Naive thymus-derived CD4-positive, alpha-beta T cell (primary cell): ENCODE data around the gene IDH3A. TPM values are rescaled to one million over a fixed set of nuclear protein-coding genes. Genes with fewer than 3 reads are reported as not detected.

Experiments
- ATAC-seq: fragments of 150-1000 bp; cut with Tn5 transposase; 2 replicates; pipeline ENCODE4 v1.10.0; 2021; ENCODE audit warnings: mild to moderate bottlenecking, moderate library complexity
- CTCF ChIA-PET: fragments of 350-600 bp; sonication (Branson Sonifier 250); formaldehyde crosslinking; loops from one replicate; lab custom pipeline; 2021; ENCODE audit warnings: antibody characterized with exemption; lab: Charles Lee
- POLR2A ChIA-PET: fragments of 350-600 bp; sonication (Branson Sonifier 250); formaldehyde crosslinking; loops from one replicate; lab custom pipeline; 2021; ENCODE audit warnings: antibody characterized with exemption, inconsistent platforms; lab: Charles Lee
- DNase-seq, 9 donors: peaks; one replicate each; pipeline versions ENCODE4 v3.0.0 to v3.0.0-alpha.2; 2020 to 2022; ENCODE audit warnings: mixed read lengths in 1 of 9
- H3K27ac ChIP-seq: one replicate; pipeline ENCODE4 v1.7.0; 2013; ENCODE audit warnings: mild to moderate bottlenecking, low read depth, low read length, moderate library complexity
- H3K27me3 ChIP-seq, 2 donors: one replicate each; pipeline ENCODE4 v1.7.0; 2013; ENCODE audit warnings: low read length in 2 of 2, mild to moderate bottlenecking in 2 of 2, moderate library complexity in 2 of 2; ENCODE audit not compliant: control insufficient read depth in 2 of 2, insufficient read depth in 2 of 2
- H3K36me3 ChIP-seq, 3 experiments: 1 replicate in 2 of 3; 2 replicates in 1 of 3; pipeline ENCODE4 v1.7.0; 2013; ENCODE audit warnings: low read length in 3 of 3, mild to moderate bottlenecking in 3 of 3, moderate library complexity in 1 of 3; ENCODE audit not compliant: insufficient read depth in 3 of 3, control insufficient read depth in 2 of 3
- H3K4me1 ChIP-seq, 2 donors: one replicate each; pipeline ENCODE4 v1.7.0; 2013; ENCODE audit warnings: low read length in 2 of 2, mild to moderate bottlenecking in 2 of 2, moderate library complexity in 1 of 2; ENCODE audit not compliant: control insufficient read depth in 2 of 2, insufficient read depth in 2 of 2
- H3K4me3 ChIP-seq: 2 replicates; pipeline ENCODE4 v1.7.0; 2013; ENCODE audit warnings: mild to moderate bottlenecking, low read length
- H3K9me3 ChIP-seq, 3 experiments: 1 replicate in 2 of 3; 2 replicates in 1 of 3; pipeline ENCODE4 v1.7.0; 2013; ENCODE audit warnings: low read length in 3 of 3; ENCODE audit not compliant: control insufficient read depth in 2 of 3
- H3K27ac Mint-ChIP-seq, 9 donors: one replicate each; pipeline ENCODE4 v1.8.0; 2020 to 2022; ENCODE audit warnings: mixed read lengths in 9 of 9, mild to moderate bottlenecking in 8 of 9, moderate library complexity in 5 of 9, inconsistent platforms in 2 of 9
- H3K27me3 Mint-ChIP-seq, 5 donors: one replicate each; pipeline ENCODE4 v1.8.0; 2021 to 2022; ENCODE audit warnings: mixed read lengths in 5 of 5, mild to moderate bottlenecking in 1 of 5
- H3K36me3 Mint-ChIP-seq, 5 donors: one replicate each; pipeline ENCODE4 v1.8.0; 2020 to 2022; ENCODE audit warnings: mixed read lengths in 5 of 5, mild to moderate bottlenecking in 3 of 5, inconsistent platforms in 1 of 5
- H3K4me1 Mint-ChIP-seq, 7 donors: one replicate each; pipeline ENCODE4 v1.8.0; 2020 to 2022; ENCODE audit warnings: mixed read lengths in 7 of 7, mild to moderate bottlenecking in 3 of 7, inconsistent platforms in 1 of 7
- H3K4me3 Mint-ChIP-seq, 10 donors: one replicate each; pipeline ENCODE4 v1.8.0; 2020 to 2022; ENCODE audit warnings: mild to moderate bottlenecking in 10 of 10, mixed read lengths in 10 of 10, moderate library complexity in 6 of 10, inconsistent platforms in 2 of 10
- H3K9me3 Mint-ChIP-seq, 11 donors: one replicate each; pipeline ENCODE4 v1.8.0; 2020 to 2022; ENCODE audit warnings: mixed read lengths in 11 of 11, mild to moderate bottlenecking in 4 of 11, inconsistent platforms in 1 of 11, moderate library complexity in 1 of 11
- intact Hi-C, 2 donors: fragments of 100-400 bp; cut with micrococcal nuclease; formaldehyde crosslinking; loops; one replicate each; pipeline ENCODE4 v1.15.1; 2023
- polyA plus RNA-seq, 2 donors: library from polyadenylated mRNA; unstranded; fragments of 300-500 nt; fragmentation: Illumina TruSeq; gene quantifications; one replicate each; pipeline ENCODE4 v1.2.3, GENCODE V29; 2021
- total RNA-seq, 6 experiments: library from RNA in 5 of 6; stranded (reverse) in 5 of 6; gene quantifications; 1 replicate in 5 of 6; 2 replicates in 1 of 6; pipeline ENCODE4 v1.2.3 and lab custom pipeline; 2021 to 2026

The IDH3A gene
- total and polyA plus RNA-seq, 7 experiments from 2014 or later: 40.5 to 105 (median 57.4) TPM

DNA sequence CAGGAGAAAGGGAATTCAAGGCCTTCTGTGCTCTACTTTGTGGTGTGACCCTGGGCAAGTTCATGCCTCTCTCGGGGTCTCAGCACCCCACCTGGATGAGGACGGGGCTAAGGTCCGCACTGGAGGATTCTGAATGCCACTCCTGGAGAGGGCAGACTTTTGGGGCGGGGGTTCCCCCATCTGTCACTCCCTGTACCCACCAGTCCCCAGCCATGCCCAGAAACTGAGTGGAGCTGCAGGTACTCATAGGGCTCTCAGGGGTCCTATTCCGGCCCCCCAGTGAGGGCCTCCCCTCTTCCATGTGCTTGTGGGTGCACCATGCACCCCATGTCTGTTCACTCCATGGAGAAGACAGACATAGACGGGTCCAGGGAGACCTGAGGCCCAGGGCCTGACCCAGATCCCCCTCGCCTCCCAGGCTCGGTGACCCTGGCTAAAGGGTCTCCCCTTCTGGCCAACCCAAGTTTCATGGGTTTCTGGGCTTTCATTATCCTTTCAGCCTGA is 59.2 kb downstream of the IDH3A start:
- Histone ChIP-seq H3K4me1 (no peaks in the 10 kb centered on the region), H3K27me3 (no peaks in the 10 kb centered on the region), H3K36me3 (no peaks in the 10 kb centered on the region), H3K9me3 (no peaks in the 10 kb centered on the region), H3K4me3 (no peak overlapping the region), H3K27ac (no peak overlapping the region)
- Mint-ChIP-seq H3K9me3 (no peaks in the 10 kb centered on the region), H3K36me3 (no peaks in the 10 kb centered on the region), H3K27me3 (peaks cover 0 to 10% (median 6%) of the 10 kb centered on the region in 5 donors), H3K4me1 (no peaks in the 10 kb centered on the region), H3K27ac (no peak overlapping the region), H3K4me3 (no peak overlapping the region)
- no peak for ATAC-seq
- no peak for DNase-seq
- ChIA-PET POLR2A (no interaction called here), CTCF (no interaction called here)
- intact Hi-C loops: no loop called here

DNA sequence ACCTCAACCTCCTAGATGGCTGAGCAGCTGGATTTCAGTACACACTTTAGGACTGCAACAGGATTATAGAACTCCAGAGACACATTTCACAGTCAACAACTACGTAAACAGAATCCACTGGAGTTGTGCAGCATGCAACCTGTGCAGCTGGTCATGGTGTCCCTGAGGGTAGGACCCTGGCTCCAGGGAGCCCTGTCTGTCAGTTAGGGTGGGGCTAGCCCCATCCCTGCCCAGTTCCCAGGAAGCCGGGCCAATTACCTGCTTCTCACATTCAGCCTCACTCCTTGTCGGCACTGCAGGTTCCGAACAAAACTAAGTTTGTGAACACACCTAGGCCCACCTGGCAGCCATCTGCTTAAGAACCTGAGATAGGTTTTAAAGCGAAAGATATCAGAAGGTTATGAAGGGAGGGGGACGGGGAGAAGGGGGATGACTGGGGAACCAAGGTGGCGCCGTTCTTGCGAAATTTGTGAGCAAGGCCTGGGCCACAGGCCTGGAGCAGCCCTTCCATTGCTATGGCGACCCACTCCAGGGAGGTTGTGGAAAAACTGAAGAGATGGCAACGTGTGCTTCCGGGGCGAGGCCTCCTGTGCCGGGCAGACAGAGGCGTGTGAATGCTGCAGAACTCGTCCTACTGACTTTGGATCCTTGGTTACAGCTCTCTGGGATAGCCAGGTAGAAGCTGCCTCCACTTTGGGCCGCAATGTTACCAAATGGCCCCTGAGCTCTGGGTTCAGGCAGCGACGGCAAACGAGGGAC is 59.9 kb downstream of the IDH3A start:
- Mint-ChIP-seq H3K27ac (no peak overlapping the region), H3K4me1 (no peaks in the 10 kb centered on the region), H3K36me3 (no peaks in the 10 kb centered on the region), H3K4me3 (no peak overlapping the region), H3K9me3 (no peaks in the 10 kb centered on the region), H3K27me3 (peaks cover 0 to 10% (median 6%) of the 10 kb centered on the region in 5 donors)
- ChIA-PET CTCF (interaction anchor here (0.8 kb wide), 1 partner anchor 243 kb away, joined by 3 read pairs; no protein-coding TSS in a partner anchor), POLR2A (no interaction called here)
- no peak for ATAC-seq
- Histone ChIP-seq H3K9me3 (no peaks in the 10 kb centered on the region), H3K27me3 (no peaks in the 10 kb centered on the region), H3K4me1 (no peaks in the 10 kb centered on the region), H3K4me3 (no peak overlapping the region), H3K27ac (no peak overlapping the region), H3K36me3 (no peaks in the 10 kb centered on the region)
- intact Hi-C loops: no loop called here
- peak in 1 of 9 donors; percentile 1 for DNase-seq

DNA sequence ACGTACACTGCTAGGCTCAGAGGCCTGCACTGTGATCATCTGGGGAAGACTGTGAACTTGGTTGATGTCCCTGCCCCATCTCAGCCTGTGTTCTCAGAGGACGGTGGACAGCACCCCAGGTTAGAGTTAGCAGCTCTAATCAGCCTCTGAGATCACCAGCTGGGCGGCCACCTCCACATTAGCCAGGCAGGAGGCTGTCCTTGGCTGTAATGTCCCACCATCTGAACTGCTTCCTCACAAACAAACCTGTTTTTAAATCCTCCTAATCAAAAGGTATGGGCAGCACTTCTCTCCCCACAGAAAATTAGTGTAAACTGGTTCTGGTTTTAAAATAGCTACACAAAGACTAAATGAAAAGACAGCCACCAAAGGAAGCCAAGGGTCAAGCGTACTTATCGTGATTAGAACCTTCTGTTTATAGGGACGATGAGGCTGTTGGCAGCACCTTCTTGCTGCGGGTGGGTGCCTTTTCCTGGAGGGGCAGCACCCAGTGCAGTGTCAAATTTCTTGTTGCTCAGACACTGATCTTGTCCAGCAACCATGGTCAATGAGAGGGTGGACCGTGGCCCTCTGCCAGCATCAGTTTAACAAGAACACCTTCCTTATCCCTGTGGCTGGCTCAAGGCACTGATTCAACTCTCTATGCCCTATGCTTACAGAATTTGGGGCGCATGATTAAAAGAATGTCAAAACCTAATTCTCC is 60.6 kb downstream of the IDH3A start:
- no peak overlapping the region for H3K4me3 Mint-ChIP-seq
- DNase-seq (peak in 1 of 9 donors; percentile 7), ATAC-seq (no peak)
- H3K27ac Mint-ChIP-seq: no peak overlapping the region
- Histone ChIP-seq H3K4me1 (no peaks in the 10 kb centered on the region), H3K27ac (no peak overlapping the region), H3K4me3 (no peak overlapping the region), H3K9me3 (no peaks in the 10 kb centered on the region), H3K27me3 (no peaks in the 10 kb centered on the region), H3K36me3 (no peaks in the 10 kb centered on the region)
- H3K9me3 Mint-ChIP-seq: no peaks in the 10 kb centered on the region
- ChIA-PET POLR2A (no interaction called here), CTCF (interaction anchor here (0.8 kb wide), 1 partner anchor 244 kb away, joined by 3 read pairs; no protein-coding TSS in a partner anchor)
- no peaks in the 10 kb centered on the region for H3K4me1 Mint-ChIP-seq
- peaks cover 0 to 10% (median 7%) of the 10 kb centered on the region in 5 donors for H3K27me3 Mint-ChIP-seq
- intact Hi-C loops: no loop called here
- no peaks in the 10 kb centered on the region for H3K36me3 Mint-ChIP-seq

DNA sequence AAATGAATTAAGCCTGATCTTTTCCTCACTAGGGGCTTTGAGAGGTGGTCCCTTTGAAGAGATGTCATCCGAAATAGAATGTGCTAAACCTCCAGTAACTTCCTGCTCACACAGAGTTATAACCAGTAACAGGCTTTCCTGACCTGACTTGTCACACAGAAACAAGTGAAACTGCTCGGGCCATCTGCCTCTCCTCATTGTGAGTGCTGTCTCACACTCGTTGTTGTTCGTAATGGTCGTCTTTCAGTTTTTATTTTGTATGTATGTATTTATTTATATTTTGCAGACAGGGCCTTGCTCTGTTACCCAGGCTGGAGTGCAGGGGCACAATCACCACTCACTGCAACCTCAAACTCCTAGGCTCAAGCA is 61.2 kb downstream of the IDH3A start:
- DNase-seq: no peak
- CTCF ChIA-PET: no interaction called here

DNA sequence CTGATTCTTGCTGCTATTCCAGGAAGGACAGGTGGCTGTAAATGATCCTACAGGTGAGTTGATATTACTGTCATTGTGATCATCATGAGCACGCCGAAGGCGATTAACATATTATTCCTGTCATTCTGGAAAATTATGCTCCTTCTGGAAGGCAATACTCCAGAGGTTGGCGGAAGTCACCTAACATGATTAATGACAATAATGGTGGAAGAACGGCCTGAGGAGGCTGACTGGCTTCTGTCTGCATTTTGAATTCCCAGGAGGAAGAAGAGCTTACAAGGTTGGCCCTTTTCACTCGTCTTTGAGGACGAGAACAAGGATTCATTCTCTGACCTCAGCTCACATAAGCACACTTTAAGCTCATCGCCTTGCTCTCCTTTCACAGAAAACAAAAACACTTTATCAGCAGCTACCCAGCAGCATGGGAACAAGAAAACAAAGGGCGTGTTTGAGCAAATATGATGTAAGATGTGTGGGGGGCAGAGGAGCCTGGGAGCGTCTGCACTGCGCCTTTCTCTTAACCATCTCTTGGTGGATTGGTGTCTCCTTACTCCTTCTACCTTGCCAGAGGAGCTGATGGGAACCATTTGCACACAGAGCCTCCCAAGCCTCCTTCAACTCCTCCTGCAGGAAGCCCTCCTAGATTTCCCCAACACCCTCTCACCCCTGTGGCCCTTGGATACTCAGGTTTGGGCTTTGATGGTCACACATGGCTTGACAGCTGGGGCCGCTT is 62.2 kb downstream of the IDH3A start:
- no peak for ATAC-seq
- Mint-ChIP-seq H3K4me1 (no peaks in the 10 kb centered on the region), H3K27me3 (peaks cover 0 to 11% (median 10%) of the 10 kb centered on the region in 5 donors), H3K27ac (no peak overlapping the region), H3K9me3 (no peaks in the 10 kb centered on the region), H3K36me3 (no peaks in the 10 kb centered on the region), H3K4me3 (no peak overlapping the region)
- H3K27ac ChIP-seq: no peak overlapping the region
- H3K36me3 ChIP-seq: no peaks in the 10 kb centered on the region
- ChIA-PET POLR2A (interaction anchor here (0.6 kb wide), 1 partner anchor 12 kb away, joined by 3 read pairs; no protein-coding TSS in a partner anchor), CTCF (no interaction called here)
- intact Hi-C loops: no loop called here
- no peaks in the 10 kb centered on the region for H3K9me3 ChIP-seq
- H3K27me3 ChIP-seq: no peaks in the 10 kb centered on the region
- H3K4me3 ChIP-seq: no peak overlapping the region
- no peak for DNase-seq
- no peaks in the 10 kb centered on the region for H3K4me1 ChIP-seq

More for the DNA sequence above, 61.2 kb downstream of the IDH3A start:
- ATAC-seq: no peak
- no peaks in the 10 kb centered on the region for H3K4me1 ChIP-seq
- no peaks in the 10 kb centered on the region for H3K9me3 ChIP-seq
- intact Hi-C loops: no loop called here
- POLR2A ChIA-PET: no interaction called here
- H3K27ac Mint-ChIP-seq: no peak overlapping the region
- H3K4me3 Mint-ChIP-seq: no peak overlapping the region
- H3K27ac ChIP-seq: no peak overlapping the region
- H3K27me3 Mint-ChIP-seq: peaks cover 0 to 11% (median 10%) of the 10 kb centered on the region in 5 donors
- no peaks in the 10 kb centered on the region for H3K9me3 Mint-ChIP-seq
- H3K36me3 Mint-ChIP-seq: no peaks in the 10 kb centered on the region
- H3K4me1 Mint-ChIP-seq: no peaks in the 10 kb centered on the region
- no peaks in the 10 kb centered on the region for H3K36me3 ChIP-seq
- no peaks in the 10 kb centered on the region for H3K27me3 ChIP-seq
- H3K4me3 ChIP-seq: no peak overlapping the region

DNA sequence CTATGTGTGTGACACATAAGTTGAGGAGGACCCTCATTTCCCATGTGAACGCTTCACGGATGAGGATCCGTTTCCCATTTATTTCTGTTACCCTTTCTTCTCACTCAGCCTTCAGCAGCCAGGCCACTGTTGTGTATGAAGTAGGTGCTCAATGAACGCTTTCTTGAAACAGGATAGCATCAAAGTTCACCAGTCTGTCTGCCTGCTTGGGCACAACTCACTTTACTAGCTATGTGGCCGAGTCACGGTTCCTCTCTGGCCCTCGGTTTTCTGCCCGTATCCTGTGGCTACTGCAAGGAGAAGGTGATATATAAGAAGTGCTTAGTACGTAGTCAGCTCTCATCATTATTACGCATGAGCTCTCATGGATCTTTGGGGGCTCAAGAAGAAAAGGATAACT is 62.8 kb downstream of the IDH3A start:
- H3K4me3 Mint-ChIP-seq: no peak overlapping the region
- H3K36me3 ChIP-seq: no peaks in the 10 kb centered on the region
- H3K4me3 ChIP-seq: no peak overlapping the region
- POLR2A ChIA-PET: no interaction called here
- CTCF ChIA-PET: no interaction called here
- ATAC-seq: no peak
- no peaks in the 10 kb centered on the region for H3K27me3 ChIP-seq
- DNase-seq: no peak
- H3K4me1 Mint-ChIP-seq: no peaks in the 10 kb centered on the region
- H3K27ac Mint-ChIP-seq: no peak overlapping the region
- no peaks in the 10 kb centered on the region for H3K36me3 Mint-ChIP-seq
- H3K4me1 ChIP-seq: no peaks in the 10 kb centered on the region
- peaks cover 0 to 11% (median 10%) of the 10 kb centered on the region in 5 donors for H3K27me3 Mint-ChIP-seq
- no peaks in the 10 kb centered on the region for H3K9me3 ChIP-seq
- intact Hi-C loops: no loop called here
- H3K27ac ChIP-seq: no peak overlapping the region
- no peaks in the 10 kb centered on the region for H3K9me3 Mint-ChIP-seq
